SK-N-SH treated with all-trans-retinoic acid at 6 μM for 48 hours (cell line): Measurements from ENCODE around the gene DNAH9.

Experiments
- CREB5 ChIP-seq: fragments of 250-450 bp; sonication (Bioruptor Pico); IDR thresholded peaks from 2 replicates; pipeline ENCODE4 v1.5.1; 2020; ENCODE audit warnings: low read depth, mild to moderate bottlenecking, moderate library complexity
- ESRRG ChIP-seq: fragments of 250-450 bp; sonication (Bioruptor Pico); IDR thresholded peaks from 2 replicates; pipeline ENCODE4 v1.6.1; 2021; ENCODE audit warnings: mild to moderate bottlenecking
- GLIS3 ChIP-seq: fragments of 250-450 bp; sonication (Bioruptor Pico); IDR thresholded peaks from 2 replicates; pipeline ENCODE4 v1.5.0; 2020; ENCODE audit warnings: mild to moderate bottlenecking, moderate library complexity
- PATZ1 ChIP-seq: fragments of 250-450 bp; sonication (Bioruptor Pico); IDR thresholded peaks from 2 replicates; pipeline ENCODE4 v1.8.0; 2020; ENCODE audit warnings: mild to moderate bottlenecking, moderate library complexity, borderline replicate concordance
- RARB ChIP-seq: fragments of 250-450 bp; sonication (Bioruptor Pico); IDR thresholded peaks from 2 replicates; pipeline ENCODE4 v1.8.0; 2021; ENCODE audit warnings: mild to moderate bottlenecking, moderate library complexity
- TCF4 ChIP-seq: fragments of 250-450 bp; sonication (Bioruptor Pico); IDR thresholded peaks from 2 replicates; pipeline ENCODE4 v1.8.0; 2021; ENCODE audit warnings: mild to moderate bottlenecking, moderate library complexity, borderline replicate concordance
- TSHZ2 ChIP-seq: fragments of 250-450 bp; sonication (Bioruptor Pico); IDR thresholded peaks from 2 replicates; pipeline ENCODE4 v1.5.0; 2020; ENCODE audit warnings: mild to moderate bottlenecking, moderate library complexity

GRCh38 chr17:11848330-11848729 lies 250.1 kb downstream of the DNAH9 start:
- TF ChIP-seq RARB (CRISPR knock-in tag) (no peak), CREB5 (CRISPR knock-in tag) (no peak), TSHZ2 (CRISPR knock-in tag) (no peak), PATZ1 (no peak), TCF4 (CRISPR knock-in tag) (no peak), ESRRG (CRISPR knock-in tag) (no peak), GLIS3 (CRISPR knock-in tag) (no peak)
